HG03460 (cell line): ENCODE measurements around the gene TLN1.

Source experiments
- ATAC-seq: cut with Tn5 transposase; IDR thresholded peaks from one replicate; pipeline ENCODE4 v1.9.1; 2021; ENCODE audit not compliant: unreplicated experiment

Gene TLN1

DNA sequence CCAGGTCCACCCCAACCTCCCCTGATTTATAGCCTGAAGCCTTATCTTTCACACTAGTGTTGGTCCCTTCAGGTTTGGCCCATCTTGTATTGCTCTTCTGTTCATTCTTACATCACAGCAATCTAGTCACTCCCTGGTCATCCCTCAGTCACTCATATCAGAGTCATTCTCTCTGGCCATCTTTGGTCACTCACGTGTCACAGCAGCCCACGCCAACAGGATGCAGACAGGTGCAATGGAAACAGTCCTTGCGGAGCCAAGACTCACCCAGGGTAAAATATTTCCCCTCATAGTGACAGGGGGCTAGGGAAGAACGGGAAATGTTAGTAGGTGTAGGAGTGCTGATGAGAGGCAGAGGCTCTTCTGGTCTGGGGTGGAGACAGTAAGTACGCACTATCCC, 21.5 kb upstream of the TLN1 start:
- ATAC-seq, result no peak

DNA sequence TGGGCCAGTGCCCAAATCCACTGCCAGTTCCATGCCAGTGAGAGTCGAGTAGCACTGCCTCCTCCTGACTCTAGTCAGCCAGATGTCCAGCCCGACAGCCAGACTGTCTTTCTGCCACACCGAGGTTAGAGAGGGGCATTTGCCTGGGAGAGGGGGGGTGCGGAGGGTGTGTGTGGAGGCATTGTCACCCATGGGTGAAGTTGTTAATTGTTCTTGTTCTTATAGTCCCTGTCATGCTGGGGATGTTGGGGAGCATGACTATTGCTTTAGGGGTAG, 18.2 kb upstream of the TLN1 start:
- ATAC-seq, result no peak

GRCh38 chr9:35749515-35750255, 17.7 kb upstream of the TLN1 start:
- ATAC-seq, result peak; percentile 35

- peak; percentile 76 for ATAC-seq
These were observed 17.0 kb upstream of the TLN1 start, which contains the start of the genes GBA2 and RGP1 for GRCh38 chr9:35748858-35749514. Gene GBA2, minus strand, starts transcription at chr9:35749228. Its CDS starts 524 bp downstream, at chr9:35748704. Gene RGP1, plus strand, starts transcription at chr9:35749287. Its CDS starts 469 bp downstream, at chr9:35749756.

DNA sequence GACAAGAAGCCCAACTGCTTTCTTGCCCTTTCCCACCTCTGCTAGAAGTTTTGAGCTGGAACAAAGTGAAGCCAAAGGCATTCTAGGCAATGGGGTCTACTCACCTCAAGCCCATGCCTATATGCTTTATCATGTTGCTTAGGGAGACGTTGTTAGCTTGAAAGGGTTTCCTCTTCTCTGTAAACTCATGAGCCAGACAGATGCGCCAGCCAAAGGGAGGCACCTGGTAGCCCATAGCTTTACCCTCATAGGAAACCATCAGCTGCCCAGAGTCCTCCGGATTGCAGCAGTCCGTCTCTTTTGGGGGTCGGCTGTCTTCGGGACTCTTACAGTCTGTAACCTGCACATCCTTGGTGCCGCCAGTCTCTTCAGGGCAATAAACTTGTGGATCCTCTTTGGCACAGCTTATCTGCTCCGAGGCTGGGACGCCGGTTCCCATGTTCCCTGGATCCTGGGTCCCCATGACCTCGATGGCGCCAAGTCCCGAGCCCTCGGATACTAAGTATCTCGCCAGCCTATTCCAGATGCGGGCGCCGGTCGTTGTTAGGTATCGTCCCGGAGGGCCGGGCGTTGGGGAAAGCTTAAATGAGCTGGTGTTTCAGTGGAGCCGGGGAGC, 16.4 kb upstream of the TLN1 start:
- ATAC-seq, result no peak

DNA sequence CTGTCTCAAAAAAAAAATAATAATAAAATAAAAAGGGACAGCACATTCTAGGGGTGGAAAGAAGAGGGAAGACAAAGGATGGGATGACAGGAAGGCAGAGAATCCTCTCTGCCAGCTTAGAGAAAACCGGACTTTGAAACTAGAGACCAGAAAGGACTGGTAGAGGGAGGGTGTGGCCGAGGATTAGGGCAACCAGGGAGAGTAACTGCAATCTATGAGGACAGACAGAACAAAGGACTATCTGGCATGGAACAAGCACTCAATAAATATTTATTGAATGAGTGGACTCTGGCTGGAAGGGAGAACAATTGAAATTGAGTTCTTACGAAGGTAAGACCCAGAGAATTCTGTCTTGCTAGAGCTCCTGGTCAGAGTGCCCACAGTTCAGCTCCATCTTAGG, 14.6 kb upstream of the TLN1 start:
- no peak for ATAC-seq

DNA sequence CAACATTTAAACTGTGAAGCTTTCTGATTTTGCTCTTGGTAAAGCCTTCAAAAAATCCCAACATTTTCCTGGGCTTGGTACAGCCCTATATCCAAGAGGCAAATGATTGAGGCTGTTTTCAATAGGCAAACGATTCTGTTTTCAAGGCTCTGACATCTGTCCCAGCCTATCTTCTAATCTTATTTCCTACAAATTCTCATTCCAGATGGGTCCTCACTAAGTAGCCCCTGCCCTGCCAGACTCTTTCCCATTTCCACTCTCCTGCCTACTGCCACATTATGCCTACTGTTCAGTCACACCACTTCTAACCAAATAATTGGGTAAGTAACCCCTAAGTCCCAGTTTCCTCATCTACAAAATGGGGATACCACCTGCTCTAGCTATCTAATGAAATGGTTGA, 13.6 kb upstream of the TLN1 start:
- no peak for ATAC-seq

GRCh38 chr9:35743880-35744518, 12.0 kb upstream of the TLN1 start:
- no peak for ATAC-seq

DNA sequence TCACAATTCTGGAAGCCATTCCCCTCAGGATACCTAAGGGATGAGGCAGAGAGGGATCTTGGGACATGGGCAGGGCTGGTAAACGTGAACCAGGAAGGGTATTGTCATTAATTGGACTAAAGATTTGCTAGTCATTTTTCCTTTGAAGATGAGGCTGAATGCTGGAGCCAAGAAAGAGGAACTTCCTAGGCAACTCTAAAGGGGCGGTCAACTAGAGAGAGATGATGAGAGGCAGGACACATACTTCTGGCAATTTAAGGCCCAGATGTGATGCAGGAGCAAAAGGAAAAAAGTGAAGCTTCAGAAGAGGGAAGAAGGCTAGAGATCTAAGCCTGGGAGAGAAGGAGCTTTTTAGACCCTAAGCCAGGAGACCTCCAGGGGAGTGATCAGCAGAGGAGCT, 11.5 kb upstream of the TLN1 start:
- no peak for ATAC-seq

DNA sequence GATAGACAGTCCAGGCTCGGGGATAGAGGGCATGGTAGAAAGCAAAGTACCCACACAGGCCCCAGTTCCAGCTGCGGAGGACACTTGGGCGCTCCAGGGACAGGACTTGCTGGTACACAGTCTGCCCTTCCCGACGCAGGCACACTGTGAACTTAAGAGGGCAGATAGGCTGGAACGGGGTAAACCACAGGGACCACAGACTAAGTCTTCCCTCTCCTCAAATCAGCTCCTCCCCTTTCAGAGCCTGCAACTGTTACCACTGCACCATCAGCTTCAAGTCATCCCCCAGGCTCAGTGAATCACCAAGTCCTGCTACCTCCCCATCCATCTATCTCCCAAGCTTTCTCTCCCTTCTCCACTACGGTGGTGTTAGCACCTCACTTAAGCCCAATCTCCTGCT, 9.7 kb upstream of the TLN1 start:
- ATAC-seq, result no peak

- ATAC-seq, result no peak
These were observed 8.2 kb upstream of the TLN1 start for GRCh38 chr9:35740243-35740642.

DNA sequence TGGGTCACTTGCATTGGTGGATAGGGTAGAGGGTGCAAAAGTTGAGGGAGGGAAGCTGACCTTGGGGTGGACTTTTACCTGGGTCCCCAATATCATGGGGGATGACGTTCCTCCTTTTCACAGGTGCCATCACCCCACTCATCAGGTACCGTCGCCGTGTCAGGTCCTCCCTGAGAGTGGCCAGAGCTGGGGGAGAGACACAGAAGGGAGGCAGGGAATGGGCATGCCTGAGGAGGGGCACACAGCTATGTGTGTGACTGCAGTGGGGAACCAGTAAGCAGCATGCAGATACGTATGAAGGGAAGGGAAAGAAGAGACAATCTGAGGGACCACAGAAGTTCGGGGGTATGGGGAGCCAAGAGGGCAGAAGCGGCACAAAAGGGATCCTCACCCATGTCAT, 6.9 kb upstream of the TLN1 start:
- no peak for ATAC-seq

GRCh38 chr9:35738186-35738585, 6.2 kb upstream of the TLN1 start:
- ATAC-seq, result no peak

DNA sequence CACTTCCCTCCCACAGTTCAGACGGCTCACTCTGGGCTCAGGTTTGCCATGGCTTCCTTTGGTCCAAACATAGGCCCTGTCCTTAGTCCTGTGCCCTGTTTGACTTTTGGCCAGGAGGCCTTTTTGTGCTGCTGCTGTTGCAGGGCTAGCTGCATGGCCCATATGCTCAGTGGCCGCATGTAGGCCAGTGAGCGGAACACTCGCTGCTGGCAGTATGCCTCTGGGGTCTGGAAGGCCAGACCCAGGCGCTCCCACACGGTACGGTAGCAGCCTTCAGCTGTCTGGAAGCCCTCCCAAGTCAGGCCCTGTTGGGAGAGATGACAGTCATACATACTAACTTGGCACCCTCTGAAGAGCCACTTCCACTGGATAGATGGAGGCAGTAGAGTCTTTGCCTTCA, 5.1 kb upstream of the TLN1 start:
- no peak for ATAC-seq

GRCh38 chr9:35736201-35736633, 4.2 kb upstream of the TLN1 start:
- ATAC-seq, result no peak

DNA sequence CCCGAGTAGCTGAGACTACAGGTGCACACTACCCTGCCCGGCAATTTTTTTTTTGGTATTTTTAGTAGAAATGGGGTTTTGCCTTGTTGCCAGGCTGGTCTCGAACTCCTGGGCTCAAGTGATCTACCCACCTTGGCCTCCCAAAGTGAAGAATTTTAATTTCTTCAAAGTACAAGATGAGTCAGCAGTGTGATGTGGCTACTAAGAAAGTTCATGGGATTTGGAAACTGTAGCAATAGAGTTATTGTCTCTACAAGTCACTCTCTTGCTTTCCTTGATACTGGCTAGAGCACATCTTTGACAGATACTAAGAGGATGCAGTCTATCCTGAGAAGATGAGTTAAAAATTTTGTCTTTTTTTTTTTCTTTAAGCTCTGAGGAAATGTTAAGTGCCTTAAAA, 2.1 kb upstream of the TLN1 start:
- ATAC-seq, result no peak

GRCh38 chr9:35732800-35733541, 976 bp upstream of the TLN1 start:
- ATAC-seq, result peak; percentile 1

DNA sequence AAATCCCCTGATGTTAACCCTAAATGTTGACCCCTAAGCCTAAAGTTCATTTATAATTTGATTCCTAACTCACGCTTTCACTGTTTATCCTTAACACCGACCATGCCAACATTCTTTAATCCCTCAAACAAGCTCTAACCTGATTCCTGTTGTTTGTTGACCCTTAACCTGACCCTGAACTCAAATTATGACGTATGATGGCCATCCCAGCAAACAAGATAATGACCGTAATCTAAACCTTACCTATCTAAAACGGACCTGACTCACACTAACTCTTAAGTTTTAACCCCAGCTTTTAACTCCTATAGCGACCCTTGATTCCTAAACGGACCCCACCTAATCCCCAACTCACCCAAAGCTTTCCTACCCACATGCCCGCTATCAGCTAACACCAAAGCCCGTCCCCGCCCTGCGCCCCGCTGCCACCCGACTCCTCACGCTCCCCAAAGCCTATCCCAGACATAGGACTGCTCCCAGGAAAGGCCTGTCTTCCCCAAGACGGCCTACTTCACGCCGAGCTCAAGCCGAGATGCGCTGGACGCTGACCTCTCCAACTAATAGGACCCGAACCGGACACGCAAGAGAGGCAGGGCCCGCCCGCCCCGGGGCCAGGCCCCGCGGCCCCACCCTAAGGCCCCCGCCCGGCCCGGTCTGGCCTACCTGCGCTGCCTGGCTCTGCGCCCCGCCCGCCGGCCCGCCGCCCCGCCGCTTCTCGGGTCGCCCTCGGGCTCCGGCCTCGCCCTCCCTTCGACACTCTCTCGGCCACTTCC, 395 bp downstream of the TLN1 start:
- ATAC-seq, result peak; percentile 0

DNA sequence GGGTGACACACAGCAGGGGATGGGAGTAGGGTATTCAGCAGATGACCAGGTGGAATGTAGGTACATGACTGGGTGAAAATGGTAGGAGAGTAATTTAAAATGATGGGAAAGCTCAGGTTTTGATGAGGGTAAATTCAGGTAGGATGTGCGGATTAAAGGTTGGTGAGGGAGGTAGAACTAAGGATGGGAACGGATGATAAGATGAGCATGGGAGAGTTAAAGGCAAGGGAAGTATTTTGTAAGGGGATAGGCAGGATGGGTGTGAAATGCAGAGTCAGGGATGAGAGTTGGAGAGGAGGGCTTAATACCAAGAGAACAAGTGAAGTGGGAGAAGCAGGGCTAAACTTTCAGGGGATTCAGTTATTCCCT, 1.5 kb downstream of the TLN1 start:
- ATAC-seq, result no peak

DNA sequence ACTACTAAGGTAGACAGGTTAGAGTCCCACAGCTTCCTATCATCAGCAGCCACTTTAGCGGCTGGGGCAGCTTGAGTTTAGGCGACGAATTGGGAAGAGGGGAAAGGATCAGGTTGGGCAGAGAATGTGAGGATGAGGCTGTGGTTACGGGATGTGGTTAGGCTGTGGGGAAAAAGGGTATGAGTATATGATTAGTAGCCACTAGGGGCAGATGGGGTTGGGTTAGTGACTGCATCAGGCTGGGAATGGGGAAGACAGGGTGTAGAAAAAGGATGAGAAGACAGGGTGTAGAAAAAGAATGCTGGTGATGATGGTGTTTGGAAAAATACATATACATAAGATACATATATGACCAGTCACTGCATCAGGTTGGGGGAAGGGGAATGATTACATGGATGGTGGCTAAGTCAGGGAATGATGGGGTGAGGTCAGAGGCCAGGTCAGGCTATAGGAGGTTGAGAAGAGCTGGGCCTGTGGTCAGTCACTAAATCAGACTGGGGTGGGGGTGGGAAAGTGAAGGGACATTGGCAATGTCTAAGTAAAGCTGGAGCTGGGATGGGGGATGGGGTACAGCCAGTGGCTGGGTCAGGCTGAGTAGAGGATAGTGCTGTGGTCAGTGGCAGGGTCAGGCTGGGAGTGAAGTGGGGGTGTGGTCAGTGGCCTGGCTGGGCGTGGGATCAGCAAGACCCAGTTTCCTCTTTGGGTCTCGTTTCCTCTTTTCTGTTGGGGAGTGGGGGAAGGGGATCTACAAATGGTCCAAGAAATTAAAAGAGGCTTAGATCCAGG, 2.1 kb downstream of the TLN1 start:
- ATAC-seq, result no peak
